Tibial nerve (tissue), 4 donors: Measurements from ENCODE around the gene PAPPA.

Source experiments
- EP300 ChIP-seq, 2 donors: sonication (generic); formaldehyde crosslinking; IDR thresholded peaks; one replicate each; pipeline ENCODE4 v1.6.1; 2017; ENCODE audit warnings: antibody characterized with exemption in 2 of 2, mild to moderate bottlenecking in 1 of 2
- POLR2A ChIP-seq, 2 donors: fragments of 450-650 bp; IDR thresholded peaks; one replicate each; pipeline ENCODE4 v1.6.1; 2017; ENCODE audit warnings: antibody characterized with exemption in 2 of 2, mild to moderate bottlenecking in 2 of 2, moderate library complexity in 2 of 2
- TF ChIP-seq, protein P1 (sequence below), 5 experiments: fragments of 200-600 bp in 3 of 5; fragments of 450-650 bp in 2 of 5; sonication (generic) in 3 of 5; IDR thresholded peaks; one replicate each; pipeline ENCODE4 v1.5.1; 2016 to 2019; ENCODE audit warnings: antibody characterized with exemption in 5 of 5, mild to moderate bottlenecking in 3 of 5, moderate library complexity in 2 of 5

DNA sequence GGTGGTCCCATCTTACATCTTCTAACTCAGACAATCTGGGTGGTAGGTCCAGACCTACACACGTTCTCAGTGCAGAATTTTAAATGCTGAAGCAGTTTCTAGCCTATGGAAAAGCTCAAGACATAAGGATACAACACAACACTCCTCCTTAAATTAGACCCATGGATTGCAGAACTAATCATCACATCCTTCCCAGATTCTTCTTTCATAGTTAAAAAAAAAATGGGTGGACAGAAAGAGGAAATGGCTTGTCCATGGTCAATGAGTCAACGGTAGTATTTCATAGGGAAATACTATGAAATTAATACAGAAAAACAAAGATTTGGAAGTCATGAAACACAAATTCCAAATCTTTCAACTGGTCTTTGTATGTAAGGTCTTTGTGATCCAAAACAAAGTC, 106.9 kb downstream of the PAPPA start:
- TF ChIP-seq, protein P1, sequence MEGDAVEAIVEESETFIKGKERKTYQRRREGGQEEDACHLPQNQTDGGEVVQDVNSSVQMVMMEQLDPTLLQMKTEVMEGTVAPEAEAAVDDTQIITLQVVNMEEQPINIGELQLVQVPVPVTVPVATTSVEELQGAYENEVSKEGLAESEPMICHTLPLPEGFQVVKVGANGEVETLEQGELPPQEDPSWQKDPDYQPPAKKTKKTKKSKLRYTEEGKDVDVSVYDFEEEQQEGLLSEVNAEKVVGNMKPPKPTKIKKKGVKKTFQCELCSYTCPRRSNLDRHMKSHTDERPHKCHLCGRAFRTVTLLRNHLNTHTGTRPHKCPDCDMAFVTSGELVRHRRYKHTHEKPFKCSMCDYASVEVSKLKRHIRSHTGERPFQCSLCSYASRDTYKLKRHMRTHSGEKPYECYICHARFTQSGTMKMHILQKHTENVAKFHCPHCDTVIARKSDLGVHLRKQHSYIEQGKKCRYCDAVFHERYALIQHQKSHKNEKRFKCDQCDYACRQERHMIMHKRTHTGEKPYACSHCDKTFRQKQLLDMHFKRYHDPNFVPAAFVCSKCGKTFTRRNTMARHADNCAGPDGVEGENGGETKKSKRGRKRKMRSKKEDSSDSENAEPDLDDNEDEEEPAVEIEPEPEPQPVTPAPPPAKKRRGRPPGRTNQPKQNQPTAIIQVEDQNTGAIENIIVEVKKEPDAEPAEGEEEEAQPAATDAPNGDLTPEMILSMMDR (IDR thresholded peaks at IDR 0.05) = no peak
- TF ChIP-seq EP300 (IDR thresholded peaks at IDR 0.05) (no peak), POLR2A (IDR thresholded peaks at IDR 0.05) (no peak)
